VCaP (cell line): ENCODE measurements around the gene GPX5.
"Not testable (repeated sequence)": the region's sequence is repeated elsewhere in the genome, so short reads cannot be mapped to it uniquely, and the experiment has no call there.

Source experiments
- H3K27ac ChIP-seq: fragments of 450-650 bp; 2 replicates; pipeline ENCODE4 v1.5.1; 2017
- CTCF ChIP-seq: fragments of 450-650 bp; conservative IDR thresholded peaks from 2 replicates; pipeline ENCODE4 v1.5.1; 2017; ENCODE audit warnings: mild to moderate bottlenecking, moderate library complexity

GPX5 gene

GRCh38 chr6:28541996-28542395 is 16.3 kb downstream of the GPX5 start:
- TF ChIP-seq CTCF = no peak
- peak overlapping the region; percentile 33 for H3K27ac ChIP-seq

- H3K27ac ChIP-seq = peak overlapping the region; percentile 33
- peak; percentile 68 for TF ChIP-seq CTCF
Measured at GRCh38 chr6:28542440-28543296, 17.0 kb downstream of the GPX5 start.

- no peak overlapping the region for H3K27ac ChIP-seq
- TF ChIP-seq CTCF = no peak
Measured at GRCh38 chr6:28543651-28544610, 18.2 kb downstream of the GPX5 start.

- TF ChIP-seq CTCF = no peak
- H3K27ac ChIP-seq = no peak overlapping the region
Measured at GRCh38 chr6:28545955-28546354, 20.3 kb downstream of the GPX5 start.

- H3K27ac ChIP-seq = not testable (repeated sequence)
Measured at GRCh38 chr6:28547003-28547402, 21.3 kb downstream of the GPX5 start.

GRCh38 chr6:28551891-28552666 is 26.4 kb downstream of the GPX5 start:
- TF ChIP-seq CTCF = no peak
- H3K27ac ChIP-seq = no peak overlapping the region

- no peak for TF ChIP-seq CTCF
- H3K27ac ChIP-seq = no peak overlapping the region
Measured at GRCh38 chr6:28553384-28553985, 27.8 kb downstream of the GPX5 start.
